Right cardiac atrium (tissue), 5 donors: ENCODE results near the gene SEMA3C. TPM values are rescaled to one million over a fixed set of nuclear protein-coding genes. Genes with fewer than 3 reads are reported as not detected.

Experiments
- ATAC-seq, 2 donors: fragments of 200-7000 bp; cut with Tn5 transposase; one replicate each; pipeline versions ENCODE4 v1.8.0 to v1.9.1; 2020; ENCODE audit warnings: moderate library complexity in 2 of 2, mild to moderate bottlenecking in 1 of 2
- DNase-seq, 3 donors: peaks; one replicate each; pipeline ENCODE4 v3.0.0-alpha.2; 2020
- H3K27ac ChIP-seq: one replicate; pipeline ENCODE4 v1.5.1; 2013; ENCODE audit warnings: mild to moderate bottlenecking, low read length, control low read depth, moderate library complexity
- H3K27me3 ChIP-seq: one replicate; pipeline ENCODE4 v1.6.1; 2013; ENCODE audit not compliant: control insufficient read depth, insufficient read depth
- H3K4me1 ChIP-seq: one replicate; pipeline ENCODE4 v1.6.1; 2013; ENCODE audit warnings: low read length; ENCODE audit not compliant: control insufficient read depth, insufficient read depth
- H3K4me3 ChIP-seq: one replicate; pipeline ENCODE4 v1.5.1; 2013; ENCODE audit warnings: low read length, control low read depth
- H3K9me3 ChIP-seq: one replicate; pipeline ENCODE4 v1.6.1; 2013; ENCODE audit warnings: low read length; ENCODE audit not compliant: control insufficient read depth
- WGBS: extraction: QIAGEN DNeasy Blood & Tissue Kit; methylation state at CpG from one replicate; pipeline ENCODE4 v1.1.7; 2013; 5-methylcytosine and 5-hydroxymethylcytosine counted together
- intact Hi-C, 4 donors: fragments of 100-400 bp; cut with DNase I; formaldehyde crosslinking; loops; one replicate each; pipeline versions ENCODE4 v1.11.0 to v1.14.0; 2022 to 2023
- polyA plus RNA-seq: library from polyadenylated mRNA; stranded (reverse); fragments of 200-250 nt; gene quantifications from one replicate; pipeline ENCODE4 v1.2.3, GENCODE V29; 2013
- total RNA-seq, 4 donors: library from RNA; stranded (reverse); fragmentation: NEBNext Ultra II Directional; extraction: Animal tissue kit (Norgen Biotek cat#: 25700); gene quantifications; one replicate each; pipeline ENCODE4 v1.2.1, GENCODE V29; 2021
- donor health status: healthy with polysubstance abuse.
- donor health status: DM: no; HTN: yes; CAD: no.
- donor health status: DM: no; HTN: no; CAD: no.
- donor health status: DM: no; HTN: yes; CAD: no; lungs with severe emphysema.
- donor health status: DM: yes; HTN: yes; CAD: no.

The SEMA3C gene
- total and polyA plus RNA-seq, 5 donors, result 10.1 to 42.3 (median 40.0) TPM

DNA sequence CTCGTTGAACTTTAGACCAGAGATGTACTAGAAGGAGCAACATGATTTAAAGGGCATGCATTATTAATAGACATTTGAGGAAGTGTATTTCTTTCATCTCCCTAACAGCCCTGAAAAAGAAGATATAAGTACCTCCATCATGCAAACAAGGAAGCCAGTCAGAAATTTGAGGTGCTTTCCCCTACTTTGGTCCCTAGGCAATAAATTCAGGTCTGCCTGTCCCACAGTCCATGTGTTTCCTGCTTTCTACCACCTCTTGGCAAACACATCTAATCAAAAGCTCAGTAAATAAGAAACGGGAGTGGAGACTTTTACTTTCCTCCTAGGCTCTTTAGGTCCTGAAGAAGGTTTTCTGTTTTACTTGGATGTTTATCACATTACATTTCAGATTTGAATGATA, 5.2 kb upstream of the SEMA3C start:
- Histone ChIP-seq H3K27me3 (no peaks in the 10 kb centered on the region), H3K27ac (no peak overlapping the region), H3K9me3 (no peaks in the 10 kb centered on the region), H3K4me3 (no peak overlapping the region), H3K4me1 (no peaks in the 10 kb centered on the region)
- 55% methylated on average over 2 of the region's 2 CpGs for WGBS
- ATAC-seq (no peak), DNase-seq (no peak)
- intact Hi-C loops, result no loop called here

DNA sequence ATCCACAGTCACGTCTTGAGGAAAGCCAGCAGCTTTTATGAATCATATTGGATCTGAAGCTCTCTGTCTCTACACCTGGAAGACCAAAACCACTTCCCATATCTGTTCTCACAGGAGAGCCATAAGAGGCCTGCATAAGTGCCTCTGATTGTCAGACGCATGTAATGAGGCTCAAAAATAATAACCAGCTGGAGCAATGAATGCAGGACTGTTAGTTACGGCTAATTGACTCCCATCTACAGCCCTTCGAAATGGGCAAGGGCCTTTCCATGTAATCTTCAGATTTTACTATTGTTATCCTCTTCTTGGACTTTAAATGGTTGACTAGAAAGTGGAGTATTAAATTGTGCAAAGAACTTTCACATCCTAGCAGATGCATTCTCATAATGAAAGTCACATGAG, 4.4 kb upstream of the SEMA3C start:
- WGBS, result 69% methylated on average over 4 of the region's 4 CpGs
- no peak overlapping the region for H3K4me3 ChIP-seq
- no peaks in the 10 kb centered on the region for H3K27me3 ChIP-seq
- no peaks in the 10 kb centered on the region for H3K9me3 ChIP-seq
- no peaks in the 10 kb centered on the region for H3K4me1 ChIP-seq
- DNase-seq, result no peak
- H3K27ac ChIP-seq, result no peak overlapping the region
- intact Hi-C loops, result no loop called here
- no peak for ATAC-seq

DNA sequence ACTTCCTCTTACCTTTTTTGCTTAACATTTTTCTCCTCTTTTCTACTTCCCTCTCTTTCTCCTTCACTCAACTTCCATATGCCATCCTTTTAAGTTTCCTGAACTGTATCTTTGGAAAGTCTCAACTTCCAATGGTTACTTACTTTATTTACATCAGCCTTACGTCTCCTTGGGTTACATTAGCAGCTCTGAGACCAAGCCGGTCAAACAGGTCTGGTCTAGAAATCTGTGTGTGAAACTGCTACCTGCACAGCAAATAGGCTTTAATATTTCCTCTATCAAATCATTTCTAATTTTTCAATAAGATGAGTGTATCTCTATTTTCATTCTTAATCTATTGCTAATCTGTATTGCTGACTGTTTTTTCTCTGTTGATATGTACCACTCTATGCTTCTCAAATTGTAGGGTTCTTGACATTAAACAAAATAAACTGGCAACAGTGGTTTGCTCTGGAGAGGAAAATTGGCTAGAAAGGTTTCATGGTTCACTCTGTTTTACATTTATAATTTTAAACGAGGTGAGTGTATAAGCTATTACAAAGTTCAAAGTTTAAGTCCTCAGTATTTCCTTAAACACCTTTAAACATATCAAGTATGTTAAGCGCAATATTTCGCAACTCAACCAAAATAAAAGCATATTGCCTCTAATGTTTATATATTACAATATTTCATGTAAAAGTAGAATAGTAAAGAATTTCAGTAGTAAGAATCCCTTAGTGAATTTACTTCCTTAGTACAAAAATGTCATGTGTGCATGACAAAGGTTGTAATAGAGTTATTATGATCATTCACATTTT, 3.6 kb upstream of the SEMA3C start:
- no peaks in the 10 kb centered on the region for H3K27me3 ChIP-seq

DNA sequence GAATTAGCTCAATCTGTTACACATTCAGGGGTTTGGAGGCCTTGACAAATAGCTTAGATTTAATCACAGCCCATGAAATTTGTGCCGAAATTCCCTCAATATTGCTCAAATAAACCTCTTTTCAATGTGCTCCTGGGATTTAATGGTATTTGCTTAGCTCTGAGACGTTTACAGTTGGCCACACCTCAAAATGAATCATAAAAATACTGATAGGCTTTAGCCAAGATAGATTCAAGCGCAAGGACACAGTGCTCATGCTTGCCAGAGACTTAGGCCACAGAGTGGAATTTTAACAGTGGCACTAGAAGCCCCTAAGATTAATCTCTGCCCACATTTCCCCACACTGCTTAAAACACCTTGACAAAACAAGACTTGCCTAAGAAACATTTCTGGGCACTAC, 2.3 kb upstream of the SEMA3C start:
- no peak for DNase-seq
- H3K4me1 ChIP-seq, result no peaks in the 10 kb centered on the region
- no peak overlapping the region for H3K27ac ChIP-seq
- intact Hi-C loops, result no loop called here
- no peaks in the 10 kb centered on the region for H3K27me3 ChIP-seq
- 45% methylated on average over 3 of the region's 3 CpGs for WGBS
- H3K9me3 ChIP-seq, result no peaks in the 10 kb centered on the region
- no peak overlapping the region for H3K4me3 ChIP-seq
- no peak for ATAC-seq

More for the DNA sequence above, 3.6 kb upstream of the SEMA3C start:
- DNase-seq (no peak), ATAC-seq (no peak)
- H3K4me3 ChIP-seq, result no peak overlapping the region
- no peak overlapping the region for H3K27ac ChIP-seq
- H3K4me1 ChIP-seq, result no peaks in the 10 kb centered on the region
- intact Hi-C loops, result no loop called here
- H3K9me3 ChIP-seq, result no peaks in the 10 kb centered on the region
- 87% methylated on average over 5 of the region's 5 CpGs for WGBS

GRCh38 chr7:80918399-80918798, 452 bp downstream of the SEMA3C start:
- Histone ChIP-seq H3K4me3 (peak overlapping the region; percentile 94), H3K27ac (peak overlapping the region; percentile 48), H3K4me1 (no peaks in the 10 kb centered on the region), H3K9me3 (no peaks in the 10 kb centered on the region), H3K27me3 (no peaks in the 10 kb centered on the region)
- DNase-seq (no peak), ATAC-seq (no peak)
- WGBS, result 6% methylated on average over 8 of the region's 8 CpGs
- intact Hi-C loops, result loop anchor here in 2 of 4 donors (10.0 kb wide), 2 partner anchors 336 to 546 kb away; no protein-coding TSS in a partner anchor

- intact Hi-C loops, result loop anchor here in 2 of 4 donors (10.0 kb wide), 2 partner anchors 338 to 548 kb away; no protein-coding TSS in a partner anchor
- Histone ChIP-seq H3K9me3 (no peaks in the 10 kb centered on the region), H3K27me3 (no peaks in the 10 kb centered on the region), H3K4me3 (peak overlapping the region; percentile 7), H3K27ac (no peak overlapping the region), H3K4me1 (no peaks in the 10 kb centered on the region)
- DNase-seq, result no peak
- WGBS, result 70% methylated on average over 3 of the region's 3 CpGs
- no peak for ATAC-seq
Observed at GRCh38 chr7:80916770-80917741, 1.8 kb downstream of the SEMA3C start.

- no peaks in the 10 kb centered on the region for H3K4me1 ChIP-seq
- H3K27ac ChIP-seq, result no peak overlapping the region
- DNase-seq (no peak), ATAC-seq (no peak)
- H3K9me3 ChIP-seq, result no peaks in the 10 kb centered on the region
- no peak overlapping the region for H3K4me3 ChIP-seq
- intact Hi-C loops, result loop anchor here in 2 of 4 donors (10.0 kb wide), 2 partner anchors 345 to 555 kb away; no protein-coding TSS in a partner anchor
- no peaks in the 10 kb centered on the region for H3K27me3 ChIP-seq
- WGBS, result 24% methylated on average over 1 of the region's 1 CpG
Observed at GRCh38 chr7:80910228-80910627, 8.6 kb downstream of the SEMA3C start.

GRCh38 chr7:80908360-80908797, 10.5 kb downstream of the SEMA3C start:
- no peak for ATAC-seq
- Histone ChIP-seq H3K4me1 (no peaks in the 10 kb centered on the region), H3K27me3 (no peaks in the 10 kb centered on the region), H3K9me3 (no peaks in the 10 kb centered on the region), H3K4me3 (peak overlapping the region; percentile 52), H3K27ac (no peak overlapping the region)
- WGBS, result 41% methylated on average over 6 of the region's 6 CpGs
- no peak for DNase-seq
- intact Hi-C loops, result no loop called here

- Histone ChIP-seq H3K4me3 (no peak overlapping the region), H3K27ac (no peak overlapping the region), H3K4me1 (no peaks in the 10 kb centered on the region), H3K9me3 (no peaks in the 10 kb centered on the region), H3K27me3 (no peaks in the 10 kb centered on the region)
- intact Hi-C loops, result no loop called here
- DNase-seq, result no peak
- WGBS, result 68% methylated on average over 4 of the region's 4 CpGs
- ATAC-seq, result no peak
Observed at GRCh38 chr7:80907612-80908011, 11.2 kb downstream of the SEMA3C start.

- DNase-seq, result no peak
- Histone ChIP-seq H3K27ac (no peak overlapping the region), H3K4me3 (no peak overlapping the region), H3K9me3 (no peaks in the 10 kb centered on the region), H3K4me1 (no peaks in the 10 kb centered on the region), H3K27me3 (no peaks in the 10 kb centered on the region)
- 76% methylated on average over 4 of the region's 4 CpGs for WGBS
- ATAC-seq, result no peak
- intact Hi-C loops, result no loop called here
Observed at GRCh38 chr7:80907141-80907601, 11.7 kb downstream of the SEMA3C start.

GRCh38 chr7:80905334-80905733, 13.5 kb downstream of the SEMA3C start:
- no peak for DNase-seq
- Histone ChIP-seq H3K27ac (no peak overlapping the region), H3K9me3 (no peaks in the 10 kb centered on the region), H3K4me1 (no peaks in the 10 kb centered on the region), H3K4me3 (no peak overlapping the region), H3K27me3 (no peaks in the 10 kb centered on the region)
- intact Hi-C loops, result no loop called here
- ATAC-seq, result no peak
- 62% methylated on average over 3 of the region's 3 CpGs for WGBS
